ENCODE data around the gene GREB1. TPM values are rescaled to one million over a fixed set of nuclear protein-coding genes. Genes with fewer than 3 reads are reported as not detected.
"Not testable (repeated sequence)": the region's sequence is repeated elsewhere in the genome, so short reads cannot be mapped to it uniquely, and the experiment has no call there.

GREB1 gene
- total and polyA plus RNA-seq, 2 donors (not counting 1 experiment from before 2014, with no cell fraction given): 0.04 to 0.39 TPM

DNA sequence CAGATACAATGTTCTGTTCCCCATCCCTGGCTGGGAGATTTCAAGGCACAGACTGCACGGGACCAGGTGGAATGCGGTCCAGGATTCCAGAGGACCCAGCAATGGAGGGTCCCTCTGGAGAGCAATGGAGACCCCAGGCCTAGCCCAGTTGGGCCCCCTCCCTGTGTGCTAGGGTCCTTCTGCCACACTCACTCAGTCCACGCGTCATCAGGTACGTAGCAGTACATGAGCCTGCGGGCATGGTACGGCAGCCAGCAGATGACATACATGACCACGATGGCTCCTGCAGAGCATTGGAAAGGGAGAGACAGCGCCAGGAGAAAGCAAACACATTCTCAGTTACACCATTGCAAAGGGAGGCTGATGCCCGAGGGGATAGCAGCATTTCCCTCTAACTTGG lies 126.0 kb downstream of the GREB1 start:
- H2AFZ ChIP-seq (ENCODE audit: insufficient read depth, low read depth, low read length, poor library complexity, severe bottlenecking): no peak overlapping the region
- H3K27ac ChIP-seq (ENCODE audit: low read length in 2 of 2): no peak overlapping the region
- H4K20me1 ChIP-seq (ENCODE audit: control insufficient read depth, insufficient read depth, low read length, poor library complexity, severe bottlenecking): no peaks in the 10 kb centered on the region
- peaks cover 0 to 7% (median 0%) of the 10 kb centered on the region in 4 experiments for H3K27me3 ChIP-seq (replicated peaks in 1 of 4; ENCODE audit: control extremely low read depth in 1 of 4, control insufficient read depth in 3 of 4, insufficient read depth in 4 of 4, low read length in 3 of 4)
- H3K9ac ChIP-seq (ENCODE audit: low read length): no peak overlapping the region
- 100% methylated on average over 2 of the region's 10 CpGs for WGBS (ENCODE audit: insufficient coverage)
- H3K27ac Mint-ChIP-seq: no peak overlapping the region
- no peak for DNase-seq
- intact Hi-C loops (cut with micrococcal nuclease): no loop called here
- no peak overlapping the region for H3K4me3 Mint-ChIP-seq
- no peak for ATAC-seq (ENCODE audit: low read depth)
- ChIA-PET POLR2A (no interaction called here), CTCF (no interaction called here)
- H3K4me2 ChIP-seq (replicated peaks; ENCODE audit: low read depth, low read length, poor library complexity, severe bottlenecking): no peak overlapping the region
- no peaks in the 10 kb centered on the region for H3K4me1 ChIP-seq (ENCODE audit: control insufficient read depth in 2 of 2, insufficient read depth in 2 of 2, low read length in 2 of 2)
- H3K4me3 ChIP-seq (ENCODE audit: control extremely low read depth in 1 of 5, extremely low read depth in 1 of 5, insufficient read depth in 1 of 5, low read depth in 2 of 5, low read length in 4 of 5): no peak overlapping the region
- peaks cover 32% of the 10 kb centered on the region for H3K27me3 Mint-ChIP-seq
- TF ChIP-seq, protein P1, sequence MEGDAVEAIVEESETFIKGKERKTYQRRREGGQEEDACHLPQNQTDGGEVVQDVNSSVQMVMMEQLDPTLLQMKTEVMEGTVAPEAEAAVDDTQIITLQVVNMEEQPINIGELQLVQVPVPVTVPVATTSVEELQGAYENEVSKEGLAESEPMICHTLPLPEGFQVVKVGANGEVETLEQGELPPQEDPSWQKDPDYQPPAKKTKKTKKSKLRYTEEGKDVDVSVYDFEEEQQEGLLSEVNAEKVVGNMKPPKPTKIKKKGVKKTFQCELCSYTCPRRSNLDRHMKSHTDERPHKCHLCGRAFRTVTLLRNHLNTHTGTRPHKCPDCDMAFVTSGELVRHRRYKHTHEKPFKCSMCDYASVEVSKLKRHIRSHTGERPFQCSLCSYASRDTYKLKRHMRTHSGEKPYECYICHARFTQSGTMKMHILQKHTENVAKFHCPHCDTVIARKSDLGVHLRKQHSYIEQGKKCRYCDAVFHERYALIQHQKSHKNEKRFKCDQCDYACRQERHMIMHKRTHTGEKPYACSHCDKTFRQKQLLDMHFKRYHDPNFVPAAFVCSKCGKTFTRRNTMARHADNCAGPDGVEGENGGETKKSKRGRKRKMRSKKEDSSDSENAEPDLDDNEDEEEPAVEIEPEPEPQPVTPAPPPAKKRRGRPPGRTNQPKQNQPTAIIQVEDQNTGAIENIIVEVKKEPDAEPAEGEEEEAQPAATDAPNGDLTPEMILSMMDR (IDR thresholded peaks at IDR 0.05): no peak
- TF ChIP-seq EZH2 (IDR thresholded peaks at IDR 0.05; ENCODE audit: borderline replicate concordance, insufficient read depth, low read depth, low read length, poor library complexity, severe bottlenecking): no peak
- no peaks in the 10 kb centered on the region for H3K79me2 ChIP-seq (ENCODE audit: control insufficient read depth, insufficient read depth, low read length)
- no peaks in the 10 kb centered on the region for H3K36me3 ChIP-seq (replicated peaks in 1 of 2; ENCODE audit: control extremely low read depth in 1 of 2, control insufficient read depth in 1 of 2, extremely low read depth in 1 of 2, insufficient read depth in 2 of 2, low read length in 1 of 2)
- H3K9me3 Mint-ChIP-seq (ENCODE audit: insufficient read depth): peaks cover 5% of the 10 kb centered on the region
- H3K4me1 Mint-ChIP-seq: no peaks in the 10 kb centered on the region
- H3K9me3 ChIP-seq (ENCODE audit: control extremely low read depth in 1 of 3, control insufficient read depth in 2 of 3, insufficient read depth in 1 of 3, low read length in 2 of 3): peaks cover 0 to 14% (median 6%) of the 10 kb centered on the region in 3 donors

DNA sequence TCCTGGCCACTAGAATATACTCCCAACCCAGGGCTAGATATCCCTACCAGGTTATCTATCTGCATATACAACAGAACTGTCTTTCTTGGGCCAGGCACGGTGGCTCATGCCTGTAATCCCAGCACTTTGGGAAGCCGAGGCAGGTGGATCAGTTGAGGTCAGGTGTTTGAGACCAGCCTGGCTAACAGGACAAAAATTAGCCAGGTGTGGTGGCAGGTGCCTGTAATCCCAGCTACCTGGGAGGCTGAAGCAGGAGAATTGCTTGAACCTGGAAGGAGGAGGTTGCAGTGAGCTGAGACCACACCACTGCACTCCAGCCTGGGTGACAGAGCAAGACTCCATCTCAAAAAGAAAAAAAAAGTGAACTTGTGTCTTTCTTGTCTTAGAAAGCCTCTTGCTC lies 126.6 kb downstream of the GREB1 start:
- H4K20me1 ChIP-seq (ENCODE audit: control insufficient read depth, insufficient read depth, low read length, poor library complexity, severe bottlenecking); H3K9ac ChIP-seq (ENCODE audit: low read length); H3K4me3 ChIP-seq (ENCODE audit: control extremely low read depth in 1 of 5, extremely low read depth in 1 of 5, insufficient read depth in 1 of 5, low read depth in 2 of 5, low read length in 4 of 5); H3K4me1 Mint-ChIP-seq; H3K27ac ChIP-seq (ENCODE audit: low read length in 2 of 2); H3K4me1 ChIP-seq (ENCODE audit: control insufficient read depth in 2 of 2, insufficient read depth in 2 of 2, low read length in 2 of 2); H3K36me3 ChIP-seq (replicated peaks in 1 of 2; ENCODE audit: control extremely low read depth in 1 of 2, control insufficient read depth in 1 of 2, extremely low read depth in 1 of 2, insufficient read depth in 2 of 2, low read length in 1 of 2); ATAC-seq (ENCODE audit: low read depth); POLR2A ChIA-PET; H3K27ac Mint-ChIP-seq; H3K9me3 Mint-ChIP-seq (ENCODE audit: insufficient read depth); H3K4me2 ChIP-seq (replicated peaks; ENCODE audit: low read depth, low read length, poor library complexity, severe bottlenecking); H3K4me3 Mint-ChIP-seq; H3K27me3 ChIP-seq (replicated peaks in 1 of 4; ENCODE audit: control extremely low read depth in 1 of 4, control insufficient read depth in 3 of 4, insufficient read depth in 4 of 4, low read length in 3 of 4); intact Hi-C loops (cut with micrococcal nuclease); H3K79me2 ChIP-seq (ENCODE audit: control insufficient read depth, insufficient read depth, low read length); CTCF ChIA-PET; DNase-seq; H2AFZ ChIP-seq (ENCODE audit: insufficient read depth, low read depth, low read length, poor library complexity, severe bottlenecking): not testable (repeated sequence)
- 92% methylated on average over 2 of the region's 2 CpGs for WGBS (ENCODE audit: insufficient coverage)
- peaks cover 0 to 14% (median 6%) of the 10 kb centered on the region in 3 donors for H3K9me3 ChIP-seq (ENCODE audit: control extremely low read depth in 1 of 3, control insufficient read depth in 2 of 3, insufficient read depth in 1 of 3, low read length in 2 of 3)
- peaks cover 33% of the 10 kb centered on the region for H3K27me3 Mint-ChIP-seq

Data from B cell (primary cell).